Stimulated activated CD8-positive, alpha-beta memory T cell treated with anti-CD3 and anti-CD28 coated beads, Interleukin-15, amount 100 ng/mL, for 48 hours (primary cell): ENCODE measurements around the gene IDNK.

Source experiments
- DNase-seq, 2 donors: peaks; one replicate each; pipeline ENCODE4 v3.0.0-alpha.2; 2020; ENCODE audit warnings: low read depth in 2 of 2

The IDNK gene

DNA sequence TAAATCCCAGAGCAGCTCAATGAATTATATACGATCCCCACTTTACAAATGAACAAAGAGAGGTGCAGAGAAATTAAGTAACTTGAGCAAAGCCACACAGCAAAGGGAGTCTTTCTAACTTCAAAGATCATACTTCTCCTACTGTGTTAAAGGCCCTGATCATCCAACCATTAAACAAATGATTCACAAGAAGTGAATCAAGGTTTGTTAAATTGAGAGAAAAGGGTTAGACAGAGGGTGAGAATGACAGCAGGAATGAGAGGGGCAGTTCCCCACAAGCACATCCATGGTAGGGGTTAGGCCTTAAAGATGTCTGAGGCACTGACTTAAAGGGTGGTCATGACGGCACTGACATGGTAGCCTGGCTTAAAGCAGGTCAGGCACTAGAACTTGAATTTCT, 10.7 kb downstream of the IDNK start:
- no peak for DNase-seq

DNA sequence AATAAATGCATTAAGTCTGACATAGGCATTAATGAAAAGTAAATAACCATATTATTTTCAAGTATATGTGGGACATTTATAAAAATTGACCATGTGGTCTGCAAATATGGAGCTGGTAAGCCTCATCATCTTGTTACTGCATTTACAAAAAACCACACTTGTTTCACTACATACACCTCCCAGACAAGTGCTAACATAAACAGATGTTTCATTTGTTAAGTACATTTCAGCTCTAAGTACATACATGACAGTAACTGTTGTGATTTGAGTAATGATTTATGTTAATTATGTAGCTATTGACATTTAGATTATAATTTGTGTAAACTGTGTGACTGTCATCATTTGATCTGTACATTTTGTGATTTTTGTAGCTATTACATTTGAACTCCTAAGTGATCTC, 13.9 kb downstream of the IDNK start:
- DNase-seq: no peak

DNA sequence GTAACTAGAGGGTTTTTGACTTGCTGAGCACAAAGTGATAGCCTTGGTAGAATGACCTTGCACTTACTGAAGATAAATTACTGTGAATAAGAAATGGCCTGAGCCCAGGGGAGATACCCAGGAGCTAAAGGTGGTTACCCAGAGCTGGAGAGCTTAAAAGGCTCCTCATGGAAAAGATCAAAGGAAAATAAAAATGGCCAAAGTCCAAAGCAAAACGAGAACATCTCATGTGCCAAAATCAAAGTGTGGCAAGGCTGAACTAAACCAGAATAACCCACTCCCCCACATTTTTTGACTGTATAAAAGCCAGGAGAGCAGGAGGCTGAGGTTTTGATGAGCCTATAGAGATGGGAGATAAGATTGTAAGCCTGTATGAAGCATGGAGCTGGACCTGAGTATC, 14.4 kb downstream of the IDNK start:
- DNase-seq: no peak

DNA sequence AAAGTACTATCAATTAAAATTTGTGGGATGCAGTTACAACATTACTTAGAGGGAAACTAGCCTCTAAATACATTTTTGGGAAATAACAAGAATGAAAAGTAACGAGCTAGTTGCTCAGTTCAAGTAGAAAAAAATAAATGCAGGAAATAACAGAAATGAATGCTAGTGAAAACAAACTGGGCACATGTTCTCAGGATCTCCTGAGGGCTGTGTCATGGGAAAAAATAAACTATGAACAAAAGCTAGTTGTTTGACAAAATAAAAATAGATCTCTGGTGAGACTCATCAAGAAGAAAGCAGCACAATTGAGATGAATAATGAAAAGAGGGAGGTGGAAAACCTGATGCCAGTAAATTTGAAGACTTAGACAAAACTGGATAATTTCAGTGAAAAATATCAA, 16.3 kb downstream of the IDNK start:
- no peak for DNase-seq

DNA sequence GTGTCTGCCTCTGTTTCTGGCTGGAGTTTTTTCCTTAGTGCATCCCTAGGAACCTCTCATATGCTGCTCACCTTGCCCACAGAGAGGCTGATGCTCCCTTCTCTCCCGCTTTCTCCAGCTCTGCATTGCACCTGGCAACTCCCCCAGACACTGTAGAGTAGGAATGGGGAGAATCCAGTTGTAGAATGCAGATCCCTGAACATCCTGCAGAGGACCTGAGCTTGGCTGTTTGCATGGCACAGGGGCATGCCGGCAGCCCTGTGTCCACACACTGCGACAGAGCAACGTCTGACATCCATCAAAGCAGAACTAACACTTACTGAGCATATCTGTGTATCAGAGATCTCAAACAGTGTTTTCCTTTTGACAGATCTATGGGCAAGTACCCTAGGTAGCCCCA, 19.9 kb downstream of the IDNK start:
- no peak for DNase-seq

DNA sequence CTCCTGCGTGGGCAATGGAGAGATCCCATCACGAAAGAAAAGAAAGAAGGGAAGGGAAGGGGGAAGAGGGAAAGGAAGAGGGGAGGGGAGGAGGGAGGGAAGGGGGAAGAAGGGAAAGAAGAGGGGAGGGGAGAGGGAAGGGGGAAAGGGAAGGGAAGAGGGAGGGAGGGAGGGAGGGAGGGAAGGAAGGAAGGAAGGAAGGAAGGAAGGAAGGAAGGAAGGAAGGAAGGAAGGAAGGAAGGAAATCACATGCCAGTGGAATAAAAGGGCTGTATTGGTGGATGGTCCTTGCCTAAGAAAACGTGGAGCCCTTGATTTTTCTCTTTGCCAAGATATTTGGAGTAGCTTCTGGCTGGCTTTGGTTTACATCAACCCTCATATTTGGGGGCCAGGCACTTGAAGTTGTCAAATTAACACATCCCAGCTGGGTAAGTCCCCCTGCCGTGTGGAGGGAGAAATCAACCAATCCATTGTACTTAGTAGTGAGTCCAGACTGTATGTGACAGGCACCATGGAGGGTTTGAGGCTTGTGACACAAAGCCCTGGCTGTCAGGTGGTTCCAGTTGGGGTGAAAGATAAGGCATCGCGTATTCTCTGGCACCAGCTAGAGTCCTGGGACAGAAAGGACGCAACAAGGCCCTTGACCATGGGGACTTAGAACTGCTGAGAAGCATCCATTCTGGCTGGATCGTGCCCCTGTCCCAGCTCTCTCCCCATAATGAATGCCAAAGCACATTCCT, 23.7 kb downstream of the IDNK start:
- no peak for DNase-seq

DNA sequence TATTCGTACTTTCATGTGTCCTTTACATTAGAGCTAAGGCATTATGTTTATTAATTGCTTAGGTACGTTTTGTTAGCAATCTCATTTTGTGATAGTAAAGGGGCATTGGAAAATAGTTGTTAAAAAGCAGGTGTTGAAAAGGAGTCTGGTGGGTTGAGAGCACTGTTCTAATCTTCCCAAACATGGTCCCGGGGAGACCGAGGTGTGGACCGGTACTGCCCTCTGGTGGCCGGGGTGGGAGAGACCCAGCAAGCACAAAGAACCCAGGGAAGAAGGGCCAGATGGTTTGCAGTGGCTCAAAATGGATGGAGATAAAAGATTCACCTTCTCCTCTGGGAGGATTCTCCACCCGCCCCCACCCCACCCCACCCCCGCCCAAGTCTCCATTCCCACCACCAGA, 26.1 kb downstream of the IDNK start:
- peak; percentile 43 to 47 for DNase-seq

DNA sequence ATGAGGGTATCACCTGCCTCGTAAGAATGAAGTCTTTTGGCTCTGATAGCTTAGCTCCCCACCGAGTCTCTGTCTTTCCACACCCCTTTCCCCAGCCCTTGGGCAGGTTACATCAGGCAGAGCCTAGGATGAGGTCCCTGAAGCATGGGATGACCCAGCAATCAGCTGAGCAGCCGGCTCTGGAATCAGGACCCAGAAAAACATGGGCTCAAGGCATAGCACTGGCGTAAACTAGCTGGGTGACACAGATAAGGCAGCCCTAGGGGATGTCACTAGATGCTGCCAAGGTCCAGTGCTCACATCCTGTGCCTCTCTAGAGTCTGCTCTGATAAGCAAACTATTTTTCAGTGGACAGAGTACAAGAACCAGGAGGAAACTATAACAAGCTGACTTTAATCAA, 26.6 kb downstream of the IDNK start:
- no peak for DNase-seq

DNA sequence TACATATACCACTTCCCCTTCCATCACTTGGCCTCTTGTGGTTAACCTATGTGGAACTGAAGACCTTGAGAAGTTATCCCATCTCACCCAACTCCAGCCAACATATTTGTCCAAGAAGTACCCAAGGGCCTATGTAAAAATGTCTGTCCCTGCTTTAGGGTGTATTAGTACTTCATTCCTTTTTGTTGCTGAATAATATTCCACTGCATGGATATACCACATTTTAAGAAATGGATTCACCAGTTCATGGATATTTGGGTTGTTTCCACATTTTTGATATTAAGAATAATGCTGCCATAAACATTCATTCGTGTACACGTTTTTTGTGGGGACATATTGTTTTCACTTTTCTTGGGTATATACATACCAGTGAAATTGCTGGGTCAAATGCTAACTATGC, 28.6 kb downstream of the IDNK start:
- no peak for DNase-seq

DNA sequence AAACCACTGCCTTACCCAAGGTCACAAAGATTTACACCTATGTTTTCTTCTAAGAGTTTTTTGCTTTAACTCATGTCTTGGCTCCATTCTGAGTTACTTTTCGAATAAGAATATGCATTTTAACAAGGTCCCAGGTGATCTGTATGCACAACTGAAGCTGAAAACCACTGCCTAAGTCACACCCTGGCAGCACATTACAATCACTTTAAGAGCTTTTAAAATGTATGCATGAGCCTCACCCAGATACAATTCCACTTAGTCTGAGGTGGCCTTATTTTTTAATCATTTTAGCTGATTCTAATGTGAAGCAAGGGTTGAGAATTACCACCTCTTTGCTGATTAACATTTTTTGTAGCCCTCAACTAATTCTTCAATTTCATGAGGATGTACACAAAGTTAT, 29.5 kb downstream of the IDNK start:
- DNase-seq: no peak

DNA sequence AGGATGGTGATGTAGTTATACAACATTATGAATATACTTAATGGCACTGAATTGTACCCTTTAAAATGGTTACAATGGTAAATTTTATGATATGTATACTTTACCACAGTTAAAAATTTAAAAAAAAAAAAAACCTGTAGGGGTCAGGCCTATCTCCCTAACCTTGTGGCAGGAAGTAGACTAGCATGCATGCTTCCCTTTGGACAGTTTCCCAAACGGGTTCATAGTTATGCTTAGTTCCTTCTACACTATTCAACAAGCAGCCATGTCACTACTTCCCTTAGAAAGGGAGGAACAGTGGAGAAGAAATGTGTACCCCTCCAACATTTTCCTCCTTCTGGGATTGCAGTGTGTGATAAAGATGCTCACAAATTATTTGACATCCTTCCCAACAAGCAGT, 32.5 kb downstream of the IDNK start:
- DNase-seq: no peak

DNA sequence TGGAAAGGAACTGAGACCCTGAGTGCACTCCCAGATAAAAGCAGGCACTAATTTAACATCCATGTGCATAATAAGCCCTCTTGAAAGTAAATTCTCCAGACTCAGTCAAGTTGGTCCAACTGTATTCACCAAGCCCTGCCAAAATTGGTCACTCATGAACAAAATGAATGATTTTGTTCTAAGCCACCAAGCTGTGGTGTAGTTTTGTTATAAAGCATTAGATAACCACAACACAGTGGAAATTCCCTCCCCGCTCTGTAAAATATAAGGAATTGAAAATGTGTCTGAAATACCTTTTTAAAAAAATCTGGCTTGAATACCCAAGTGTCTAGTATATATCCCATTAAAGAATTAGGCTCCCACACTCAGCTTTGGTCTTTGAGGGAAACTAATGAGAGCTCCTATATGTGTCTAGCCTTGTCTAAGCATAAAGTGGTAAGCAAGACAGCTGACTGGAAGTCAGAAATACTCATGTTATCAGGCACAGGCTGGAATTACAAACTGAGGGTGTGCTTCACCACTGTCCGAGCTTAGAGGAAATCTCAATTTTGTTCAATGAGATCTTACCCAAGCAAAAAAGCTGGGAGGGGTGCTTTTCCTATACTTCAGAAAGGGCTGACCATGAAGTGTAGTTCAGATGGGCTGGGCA, 33.2 kb downstream of the IDNK start:
- DNase-seq: no peak

DNA sequence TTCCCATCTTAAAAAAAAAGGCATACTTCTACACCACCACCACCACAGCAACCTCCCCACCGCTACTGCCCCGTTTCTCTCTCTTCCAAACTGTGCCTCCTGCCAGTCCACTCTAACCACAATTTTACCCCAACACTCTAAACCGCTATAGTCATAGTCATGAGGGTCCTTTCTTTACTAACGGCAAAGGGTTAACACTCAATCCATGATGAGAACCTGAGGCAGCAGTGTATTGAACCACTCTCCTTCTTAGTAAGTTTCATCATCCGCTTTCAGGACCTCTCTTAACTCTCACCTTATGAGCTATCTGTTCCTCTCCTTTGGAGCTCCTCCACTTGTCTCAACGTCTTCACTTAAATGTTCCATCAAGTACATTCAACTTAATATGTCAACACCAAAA, 34.0 kb downstream of the IDNK start:
- no peak for DNase-seq

DNA sequence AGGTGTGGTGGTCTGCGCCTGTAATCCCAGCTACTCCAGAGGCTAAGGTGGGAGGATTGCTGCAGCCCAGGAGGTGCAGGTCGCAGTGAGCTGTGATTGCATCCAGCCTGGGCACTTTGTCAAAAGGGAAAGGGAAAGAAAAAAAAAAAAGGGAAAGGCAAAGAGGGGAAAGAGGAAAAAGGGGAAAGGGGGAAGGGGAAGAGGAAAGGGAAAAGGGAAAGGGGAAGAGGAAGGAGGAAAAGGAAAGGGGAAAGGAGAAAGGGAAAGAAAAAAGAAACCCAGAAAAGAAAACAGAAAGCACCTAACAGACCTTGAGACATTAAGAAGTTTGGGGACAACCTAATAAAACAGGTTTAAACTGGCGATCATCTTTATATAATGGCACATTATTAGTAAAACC, 40.0 kb downstream of the IDNK start:
- DNase-seq: no peak

DNA sequence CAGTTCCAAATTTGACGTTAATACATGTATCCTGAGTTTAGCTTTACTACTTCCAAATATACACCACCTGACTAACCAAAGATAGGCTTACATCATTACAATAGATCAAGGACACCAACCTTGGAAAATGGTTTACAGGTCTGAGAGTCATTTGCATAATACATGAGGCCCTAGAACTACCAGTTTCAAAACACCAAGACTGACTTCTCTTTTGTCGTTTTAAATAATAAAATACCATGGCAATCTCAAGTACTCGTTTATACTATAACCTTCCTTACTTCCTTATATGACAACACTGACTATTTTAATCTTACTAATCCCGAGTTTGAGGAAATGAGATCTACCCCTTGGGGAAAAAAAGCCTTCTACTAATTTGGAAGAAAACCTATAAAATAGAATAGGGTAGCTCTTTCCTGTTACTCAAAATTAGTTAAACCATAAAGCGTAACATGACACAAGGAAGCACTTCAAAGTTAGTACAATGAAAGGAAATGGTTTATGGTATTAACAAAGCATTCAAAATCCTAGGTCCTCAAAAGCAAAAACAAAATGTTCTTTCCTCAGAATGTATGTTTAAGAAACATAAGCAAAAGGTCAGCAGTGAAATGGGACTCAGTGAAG, 42.7 kb downstream of the IDNK start:
- no peak for DNase-seq

DNA sequence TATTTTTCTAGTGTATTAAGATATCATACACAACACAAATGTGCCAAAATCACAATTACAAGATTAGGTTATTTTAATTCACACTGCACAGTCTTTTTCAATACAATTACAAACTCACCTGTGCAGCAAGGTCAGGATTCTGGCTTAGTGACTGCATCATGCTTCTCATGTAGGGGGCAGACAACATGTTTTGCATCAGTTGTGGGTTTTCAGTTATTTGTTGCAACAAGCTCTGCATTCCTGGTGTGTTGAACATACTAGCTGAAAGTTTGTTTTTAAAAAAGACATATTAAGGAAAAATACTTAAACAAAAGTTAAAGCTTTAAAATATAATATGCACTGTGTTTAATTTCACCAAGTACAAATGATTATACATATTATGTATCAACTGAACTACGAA, 46.1 kb downstream of the IDNK start:
- no peak for DNase-seq

DNA sequence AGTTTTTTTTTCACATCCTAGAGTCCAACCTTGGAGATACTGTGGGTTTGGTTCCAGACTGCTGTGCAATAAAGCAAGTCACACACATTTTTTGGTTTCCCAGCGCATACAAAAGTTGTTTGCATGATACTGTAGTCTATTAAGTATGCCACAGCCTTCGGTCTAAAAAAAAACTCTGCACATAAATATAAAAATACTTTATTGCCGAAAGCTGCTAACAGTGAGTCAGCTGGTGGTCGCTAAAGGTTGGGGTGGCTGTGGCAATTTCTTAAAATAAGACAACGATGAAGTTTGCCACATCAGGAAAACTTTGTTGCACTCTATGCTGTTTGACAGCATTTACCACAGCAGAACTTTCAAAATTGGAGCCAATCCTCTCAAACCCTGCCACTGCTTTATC, 47.4 kb downstream of the IDNK start:
- DNase-seq: no peak

DNA sequence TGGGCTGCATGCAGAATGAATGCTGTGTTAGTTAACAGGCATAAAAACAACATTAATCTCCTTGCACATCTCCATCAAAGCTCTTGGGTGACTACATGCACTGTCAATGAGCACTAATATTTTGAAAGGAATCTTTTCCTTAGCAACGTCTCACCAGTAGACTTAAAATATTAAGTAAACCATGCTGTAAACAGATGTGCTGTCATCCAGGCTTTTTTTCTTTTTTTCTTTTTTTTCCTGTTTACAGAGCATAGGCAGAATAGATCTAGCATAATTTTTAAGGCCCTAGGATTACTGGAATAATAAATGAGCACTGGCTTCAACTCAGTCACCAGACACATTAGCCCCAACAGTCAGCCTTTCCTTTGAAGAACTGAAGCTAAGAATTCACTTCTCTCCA, 48.5 kb downstream of the IDNK start:
- no peak for DNase-seq

DNA sequence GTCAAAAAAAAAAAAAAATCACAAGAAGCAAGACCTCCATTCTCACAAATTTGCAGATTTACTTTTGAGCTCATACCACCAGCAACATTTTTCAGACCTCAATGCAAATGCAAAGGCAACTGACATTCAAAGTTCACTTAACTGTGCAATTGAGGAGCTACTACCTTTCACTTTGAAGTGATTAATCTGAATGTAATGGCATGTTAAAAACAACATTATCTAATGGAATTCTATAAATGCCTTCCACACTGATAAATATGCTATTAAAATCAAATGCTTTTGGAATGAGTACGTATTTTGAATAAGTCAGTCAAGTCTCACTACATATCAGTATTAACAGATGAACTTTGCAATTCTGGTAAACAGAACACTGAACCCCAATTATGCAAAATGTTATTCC, 52.5 kb downstream of the IDNK start:
- DNase-seq: no peak

DNA sequence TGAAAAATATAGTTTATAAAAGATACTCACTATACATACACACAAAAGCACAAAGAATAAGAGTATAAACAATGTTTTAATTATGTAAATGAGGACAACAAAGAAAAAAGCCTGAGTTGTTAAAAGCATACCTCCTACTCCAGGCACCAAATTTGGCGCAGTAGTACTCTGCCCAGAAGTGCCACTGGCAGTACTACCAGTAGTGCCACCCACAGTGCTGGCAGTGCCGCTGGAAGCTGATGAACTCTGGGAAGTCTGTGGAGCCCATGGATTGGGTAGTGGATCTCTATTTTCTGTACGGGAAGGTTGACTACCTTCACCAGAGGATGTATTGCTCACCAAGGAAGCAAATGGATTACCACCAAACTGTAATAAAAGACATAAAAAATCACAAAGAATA, 54.7 kb downstream of the IDNK start:
- no peak for DNase-seq

DNA sequence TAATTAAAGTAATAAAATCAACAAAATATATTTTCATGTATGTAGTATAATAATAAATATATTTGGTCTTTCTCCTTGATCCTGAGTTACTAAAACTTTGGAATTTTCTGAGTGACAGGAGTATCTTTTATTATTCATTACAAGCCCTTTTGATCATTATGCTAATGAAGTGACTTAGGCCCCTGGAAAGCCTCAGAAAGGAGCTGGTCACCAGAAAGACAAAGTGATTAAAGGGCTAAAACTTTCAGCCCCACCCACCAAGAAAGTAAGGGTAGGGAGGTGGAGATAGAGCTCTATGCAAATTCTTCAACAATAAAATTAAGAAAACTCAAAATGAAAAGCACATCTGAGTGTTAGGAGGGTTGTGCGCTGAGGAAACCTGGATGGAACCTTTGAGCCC, 57.3 kb downstream of the IDNK start:
- no peak for DNase-seq

DNA sequence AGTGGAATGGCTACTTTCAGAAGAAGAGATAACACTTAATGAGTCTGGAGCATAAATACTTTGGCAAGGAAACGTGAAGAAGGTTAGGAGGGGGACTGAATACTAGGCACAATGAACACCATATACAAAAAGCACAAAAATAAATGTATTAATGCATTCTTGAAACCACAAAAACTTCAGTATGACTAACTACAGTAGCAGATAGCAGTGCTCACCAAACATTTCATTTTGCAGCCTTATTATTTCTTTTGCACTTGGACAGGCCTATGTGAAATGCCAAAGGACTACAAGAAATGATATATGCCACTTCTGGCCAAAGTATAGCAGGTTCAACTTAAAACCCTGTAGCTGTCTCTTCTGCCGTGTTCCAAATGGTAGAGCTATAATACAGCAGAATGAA, 58.5 kb downstream of the IDNK start:
- DNase-seq: no peak

DNA sequence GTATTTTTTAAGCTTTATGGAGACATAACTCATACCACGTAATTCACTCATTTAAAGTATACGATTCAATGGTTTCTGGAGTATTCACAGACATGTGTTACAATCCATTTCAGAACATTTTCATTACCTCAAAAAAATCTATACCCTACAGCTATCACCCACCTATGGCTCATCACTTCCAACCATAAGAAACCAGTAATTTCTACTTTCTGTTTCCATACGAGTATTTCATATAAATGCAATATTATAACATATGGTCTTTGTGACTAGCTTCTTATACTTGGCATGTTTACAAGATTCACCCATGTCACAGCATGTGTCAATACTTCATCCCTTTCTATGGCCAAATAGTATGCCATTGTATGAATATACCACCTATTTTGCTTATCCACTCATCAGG, 66.0 kb downstream of the IDNK start:
- no peak for DNase-seq

DNA sequence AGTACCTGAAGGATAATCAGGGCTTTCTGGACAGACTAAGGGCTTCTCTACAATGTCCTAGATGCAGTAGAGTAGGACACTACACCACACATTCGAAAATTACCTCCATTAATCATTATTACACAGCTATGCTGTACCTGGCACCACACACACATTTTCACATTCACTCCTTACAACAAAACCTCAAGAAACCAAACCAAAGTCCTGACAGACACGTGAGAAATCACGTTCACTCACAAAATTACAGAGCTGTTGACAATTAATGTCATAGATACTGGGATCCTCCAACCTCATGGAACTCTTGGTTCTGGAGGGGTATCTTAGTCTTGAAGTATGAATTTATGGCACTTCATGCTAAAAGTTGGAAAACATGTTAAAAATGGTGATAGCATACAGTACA, 68.5 kb downstream of the IDNK start:
- DNase-seq: no peak
